GM12874 (cell line): Measurements from ENCODE around the gene FAM53C.

Source experiments
- CTCF ChIP-seq: IDR thresholded peaks from 2 replicates; pipeline ENCODE4 v1.5.1; 2011; ENCODE audit warnings: low read depth, mild to moderate bottlenecking, control low read depth, low read length, moderate library complexity; ENCODE audit not compliant: insufficient read depth

FAM53C gene

DNA sequence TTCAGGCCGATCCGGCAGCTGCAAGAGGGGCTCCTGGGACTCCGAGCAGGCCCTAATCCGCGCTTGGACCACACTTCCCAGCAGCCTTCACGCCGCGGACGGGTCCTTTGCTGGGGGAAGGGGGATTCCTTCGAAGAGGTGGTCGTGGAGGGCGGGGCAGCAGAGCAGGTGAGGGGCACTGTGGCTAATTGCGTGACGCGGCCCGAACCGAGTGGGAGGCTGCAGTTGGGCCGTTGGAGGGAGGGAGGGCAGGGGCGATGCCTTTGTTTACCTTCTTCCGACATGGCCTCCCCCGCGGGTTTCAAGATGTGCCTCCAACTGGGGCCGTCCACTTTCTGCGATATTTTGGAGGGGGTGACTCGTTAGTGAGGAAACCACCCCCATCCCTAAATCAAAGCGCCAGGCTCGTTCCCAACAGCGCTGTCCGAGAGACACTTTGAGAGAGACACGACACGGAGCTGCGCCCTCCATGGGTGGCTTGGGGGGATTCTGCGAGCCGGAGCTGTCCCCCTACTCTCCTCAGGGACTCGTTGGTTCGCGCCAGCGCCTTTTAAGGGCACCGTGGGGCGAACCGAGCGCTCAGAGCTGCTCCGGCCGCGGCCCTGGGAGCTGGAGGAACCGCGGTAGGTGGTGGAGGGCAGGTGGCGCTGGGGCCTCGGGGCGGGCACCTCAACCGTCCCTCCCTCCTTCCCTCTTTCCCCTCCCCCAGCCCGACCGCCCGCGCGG, at the start of gene FAM53C:
TSS of gene FAM53C (plus strand) at position 582 of the 726 bp plus-strand sequence. CDS start 3,070 bp downstream, outside the sequence.
- no peak for TF ChIP-seq CTCF

GRCh38 chr5:138289296-138289695, 48.8 kb upstream of the FAM53C start:
- no peak for TF ChIP-seq CTCF

- TF ChIP-seq CTCF: no peak
Measured at GRCh38 chr5:138303372-138303771, 34.7 kb upstream of the FAM53C start.

DNA sequence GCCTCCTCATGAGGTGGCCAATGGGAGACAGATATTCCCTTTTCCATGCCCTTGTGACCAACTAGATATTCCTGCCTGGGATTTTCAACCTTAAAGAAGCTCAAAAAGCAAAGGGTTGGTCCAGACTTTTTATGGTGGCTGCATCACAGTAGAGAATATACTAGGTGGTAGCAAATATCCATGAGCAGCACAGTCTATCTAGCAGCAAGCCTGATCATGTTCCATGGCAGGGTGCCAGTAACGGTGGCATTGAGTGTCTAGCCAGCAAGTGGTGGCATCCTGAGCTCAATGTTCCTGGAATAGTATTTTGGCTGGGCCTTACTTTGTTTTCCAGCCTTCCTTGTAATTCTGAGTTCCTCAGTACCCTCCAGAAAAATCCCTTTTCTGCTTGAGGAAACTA, 32.3 kb upstream of the FAM53C start:
- TF ChIP-seq CTCF: no peak

GRCh38 chr5:138315751-138316278, 22.3 kb upstream of the FAM53C start:
- no peak for TF ChIP-seq CTCF

DNA sequence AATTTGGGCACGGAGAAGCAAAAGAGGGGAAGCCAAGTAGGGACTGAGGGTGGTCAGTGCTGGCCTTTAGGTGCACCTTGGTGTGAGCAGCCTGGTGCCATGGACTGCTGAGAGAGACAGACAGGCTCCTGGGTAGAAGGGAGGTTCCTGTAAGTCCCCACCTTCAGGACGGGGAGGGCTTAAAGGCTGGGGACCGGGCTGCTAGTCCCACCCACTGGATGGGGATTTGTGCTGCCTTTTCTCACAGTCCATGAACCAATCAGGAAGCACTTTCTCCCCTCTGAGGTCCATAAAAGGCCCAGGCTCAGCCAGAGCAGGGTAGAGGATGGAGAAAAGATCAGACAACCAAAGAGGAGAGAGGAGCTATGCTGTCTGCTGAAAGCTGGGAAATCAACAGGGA, 21.7 kb upstream of the FAM53C start:
- TF ChIP-seq CTCF: no peak

GRCh38 chr5:138330813-138331448, 7.1 kb upstream of the FAM53C start:
- TF ChIP-seq CTCF: no peak
